Measurements from ENCODE around the gene ADAM12.
"Not testable (repeated sequence)": the region's sequence is repeated elsewhere in the genome, so short reads cannot be mapped to it uniquely, and the experiment has no call there.

ADAM12 gene

DNA sequence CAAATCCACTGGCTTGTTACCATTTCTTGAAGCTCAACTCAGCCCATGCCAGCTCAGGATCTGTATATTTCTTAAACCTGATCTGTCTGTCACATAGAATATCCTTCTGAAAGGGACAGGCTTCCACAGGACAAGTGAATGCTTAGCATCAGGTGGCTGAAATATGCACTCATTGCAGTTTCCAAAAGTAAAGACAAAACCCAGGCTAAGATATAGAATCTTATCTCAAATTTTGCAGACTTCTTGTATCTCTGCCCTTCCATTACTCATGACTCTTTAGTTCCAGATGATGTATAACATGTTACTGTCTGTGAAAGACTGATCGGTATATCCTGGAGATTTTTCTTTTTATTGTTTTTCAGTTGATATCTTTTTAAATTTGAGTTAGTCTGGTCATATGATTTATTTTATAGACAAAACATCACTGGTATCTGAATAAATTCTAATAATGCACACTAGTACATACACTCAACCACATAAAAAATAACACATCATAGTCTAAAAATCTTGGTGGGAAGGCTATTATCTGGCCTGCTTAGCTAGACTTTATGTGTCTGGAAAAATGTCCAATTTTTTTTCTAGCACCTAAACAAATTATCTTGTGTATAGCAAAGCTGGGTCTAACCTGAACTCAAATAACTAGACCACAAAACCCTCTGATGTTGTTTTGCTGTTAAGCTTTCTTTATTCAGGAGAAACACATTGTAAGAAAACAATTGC is 182.6 kb downstream of the ADAM12 start:
- no peak for DNase-seq

DNA sequence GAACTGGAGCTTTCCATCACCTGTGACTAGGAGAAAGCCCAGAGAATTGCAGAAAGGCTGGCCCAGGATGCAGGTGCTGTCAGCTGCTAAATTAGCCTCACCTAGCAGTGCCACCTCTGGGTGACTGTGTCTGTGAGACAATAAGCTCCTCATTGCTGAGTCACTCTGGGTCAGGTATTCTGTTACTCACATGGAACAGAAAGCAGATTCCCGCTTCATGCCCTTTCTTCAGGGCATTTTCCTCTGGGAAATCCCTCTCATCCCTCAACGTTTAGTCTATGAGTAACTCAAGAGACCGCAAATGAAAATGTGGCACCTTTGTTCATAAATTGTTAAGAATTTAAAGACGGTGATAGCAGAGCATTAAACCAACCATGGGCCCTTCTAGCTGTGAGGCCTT is 184.0 kb downstream of the ADAM12 start:
- DNase-seq, result no peak

GRCh38 chr10:126203746-126204145 is 184.5 kb downstream of the ADAM12 start:
- DNase-seq, result no peak

- no peak for DNase-seq
These were observed 186.7 kb downstream of the ADAM12 start for GRCh38 chr10:126201603-126202002.

GRCh38 chr10:126199221-126199998 is 188.9 kb downstream of the ADAM12 start:
- no peak for DNase-seq

- DNase-seq, result no peak
These were observed 189.6 kb downstream of the ADAM12 start for GRCh38 chr10:126198681-126199080.

GRCh38 chr10:126197036-126197543 is 191.2 kb downstream of the ADAM12 start:
- DNase-seq, result no peak

GRCh38 chr10:126196281-126196680 is 192.0 kb downstream of the ADAM12 start:
- DNase-seq, result no peak

DNA sequence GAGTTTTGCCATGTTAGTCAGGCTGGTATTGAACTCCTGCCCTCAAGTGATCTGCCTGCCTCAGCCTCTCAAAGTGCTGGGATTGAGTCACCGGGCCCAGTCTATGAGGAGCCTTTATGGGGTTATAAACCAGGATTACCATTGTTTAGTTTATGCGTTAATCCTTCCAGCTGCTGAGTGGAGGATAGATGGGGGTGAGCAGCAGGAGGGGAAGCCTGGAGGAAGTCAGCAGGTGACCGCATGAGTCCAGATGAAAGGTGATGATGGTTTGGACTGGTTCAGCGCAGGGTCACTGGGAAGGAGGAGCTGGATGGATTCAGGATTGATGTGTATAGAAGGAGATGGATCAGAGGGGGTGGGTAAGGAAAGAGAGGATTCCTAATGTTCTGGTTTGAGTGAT is 197.1 kb downstream of the ADAM12 start:
- no peak for DNase-seq

- DNase-seq, result no peak
These were observed 199.5 kb downstream of the ADAM12 start for GRCh38 chr10:126188679-126189200.

- no peak for DNase-seq
These were observed 200.9 kb downstream of the ADAM12 start for GRCh38 chr10:126187399-126187798.

- DNase-seq, result no peak
These were observed 201.5 kb downstream of the ADAM12 start for GRCh38 chr10:126186766-126187165.

- no peak for DNase-seq
These were observed 202.4 kb downstream of the ADAM12 start for GRCh38 chr10:126185676-126186447.

- DNase-seq, result no peak
These were observed 206.7 kb downstream of the ADAM12 start for GRCh38 chr10:126181626-126182025.

GRCh38 chr10:126179637-126180036 is 208.6 kb downstream of the ADAM12 start:
- no peak for DNase-seq

- no peak for DNase-seq
These were observed 210.8 kb downstream of the ADAM12 start for GRCh38 chr10:126177417-126178030.

GRCh38 chr10:126175641-126176262 is 212.5 kb downstream of the ADAM12 start:
- no peak for DNase-seq

- not testable (repeated sequence) for DNase-seq
These were observed 215.5 kb downstream of the ADAM12 start for GRCh38 chr10:126172755-126173154.

GRCh38 chr10:126171555-126171954 is 216.7 kb downstream of the ADAM12 start:
- DNase-seq, result no peak

- DNase-seq, result no peak
These were observed 217.5 kb downstream of the ADAM12 start for GRCh38 chr10:126170776-126171175.

GRCh38 chr10:126170371-126170770 is 217.9 kb downstream of the ADAM12 start:
- DNase-seq, result no peak

- DNase-seq, result no peak
These were observed 218.4 kb downstream of the ADAM12 start for GRCh38 chr10:126169899-126170298.

All from NCI-H187 treated with DMSO at 0.1 percent for 48 hours (cell line).